ENCODE measurements around the gene PTPN20.

The PTPN20 gene

GRCh38 chr10:47030191-47030703 lies 119.0 kb downstream of the PTPN20 start:
- H3K4me3 ChIP-seq (ENCODE audit: low read depth, low read length): no peak overlapping the region
- DNase-seq (ENCODE audit: low read depth): no peak
- no peak for TF ChIP-seq CTCF (conservative IDR thresholded peaks at IDR 0.05; ENCODE audit: low read depth, low read length)

GRCh38 chr10:47031211-47031900 lies 120.1 kb downstream of the PTPN20 start:
- DNase-seq (ENCODE audit: low read depth): no peak

DNA sequence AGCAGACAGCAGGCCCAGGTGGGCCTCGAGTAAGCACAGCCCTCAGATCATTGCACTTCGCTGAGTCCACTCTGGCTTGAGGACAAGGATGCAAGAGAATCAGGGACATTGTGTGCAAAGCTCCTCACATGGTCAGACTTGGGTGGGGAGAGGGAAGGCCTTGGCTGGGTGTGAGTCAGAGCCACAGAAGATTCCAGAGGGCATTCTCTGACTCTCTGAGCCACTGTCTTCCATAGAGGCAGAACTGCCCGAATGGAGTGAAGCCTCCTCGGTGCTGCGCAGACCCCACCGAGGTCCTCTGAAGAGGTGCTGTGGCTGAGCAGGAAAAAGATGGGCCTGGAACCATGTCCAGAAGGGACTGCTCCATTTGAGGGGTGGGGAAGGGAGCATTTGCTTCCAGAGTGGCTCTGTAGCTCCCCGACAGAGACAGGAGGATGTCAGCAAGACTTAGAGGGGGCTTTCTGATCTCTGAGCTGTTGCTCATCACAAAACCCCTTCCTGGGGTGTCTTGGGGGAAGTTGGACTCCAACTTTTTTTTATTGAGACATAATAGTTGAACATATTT lies 120.8 kb downstream of the PTPN20 start:
- no peak for TF ChIP-seq CTCF (conservative IDR thresholded peaks at IDR 0.05; ENCODE audit: low read depth, low read length)
- peak; percentile 44 for DNase-seq (ENCODE audit: low read depth)
- no peak overlapping the region for H3K4me3 ChIP-seq (ENCODE audit: low read depth, low read length)

More at GRCh38 chr10:47031211-47031900, 120.1 kb downstream of the PTPN20 start:
- H3K4me3 ChIP-seq (ENCODE audit: low read depth, low read length): no peak overlapping the region
- peak; percentile 24 for TF ChIP-seq CTCF (conservative IDR thresholded peaks at IDR 0.05; ENCODE audit: low read depth, low read length)

DNA sequence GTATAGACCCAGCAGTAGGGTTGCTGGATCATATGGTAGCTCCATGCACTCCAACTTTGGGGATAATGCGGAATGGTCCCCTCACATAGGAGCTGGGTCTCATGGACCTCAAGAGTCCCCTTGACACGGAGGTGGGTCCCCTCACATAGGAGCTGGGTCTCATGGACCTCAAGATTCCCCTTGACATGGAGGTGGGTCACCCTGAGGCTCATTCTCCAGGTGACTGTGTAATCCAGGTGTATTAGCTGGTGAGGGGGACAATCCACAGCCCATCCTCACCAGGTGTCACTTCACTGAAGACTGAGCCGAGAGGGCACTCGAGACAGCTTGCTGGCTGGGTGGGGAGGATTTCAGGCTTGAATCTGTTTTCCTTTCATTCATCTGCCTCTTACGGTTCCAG lies 121.9 kb downstream of the PTPN20 start:
- no peak overlapping the region for H3K4me3 ChIP-seq (ENCODE audit: low read depth, low read length)
- no peak for TF ChIP-seq CTCF (conservative IDR thresholded peaks at IDR 0.05; ENCODE audit: low read depth, low read length)
- DNase-seq (ENCODE audit: low read depth): no peak

DNA sequence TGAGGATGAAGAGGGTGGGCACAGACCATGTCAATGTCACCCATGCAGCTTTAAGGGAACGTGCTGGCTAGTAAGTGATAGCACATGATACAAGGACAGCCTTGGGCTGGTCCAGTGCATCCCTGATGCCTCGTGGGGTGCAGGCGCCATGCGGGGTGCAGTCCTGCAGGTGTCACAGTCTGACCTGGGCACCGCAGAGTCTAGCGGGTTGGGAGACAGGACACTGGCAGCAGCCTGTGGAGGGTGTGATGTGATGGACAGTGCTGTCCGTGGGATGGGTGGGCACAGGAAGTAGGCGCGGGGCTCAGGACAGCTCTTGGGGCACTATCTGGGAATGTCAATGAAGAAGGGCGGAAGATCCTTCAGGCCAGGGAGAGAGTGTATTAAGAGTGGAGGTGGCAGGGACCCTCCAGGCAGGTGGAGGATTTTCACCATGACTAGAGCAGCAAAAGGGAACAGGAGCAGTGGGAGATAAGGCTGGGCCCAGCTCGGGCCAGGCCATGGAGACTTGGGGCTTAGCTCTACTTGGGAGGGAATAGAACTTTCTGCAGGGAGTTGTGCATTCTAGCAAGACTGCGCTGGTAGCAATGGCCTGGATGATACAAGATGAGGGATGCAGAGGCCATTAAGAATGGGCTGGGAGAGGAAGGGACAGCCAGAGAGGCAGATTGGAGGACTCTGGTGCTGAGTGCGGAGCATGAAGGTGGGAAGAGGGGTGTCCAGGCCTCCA lies 122.5 kb downstream of the PTPN20 start:
- no peak for DNase-seq (ENCODE audit: low read depth)
- no peak for TF ChIP-seq CTCF (conservative IDR thresholded peaks at IDR 0.05; ENCODE audit: low read depth, low read length)
- H3K4me3 ChIP-seq (ENCODE audit: low read depth, low read length): no peak overlapping the region

- no peak overlapping the region for H3K4me3 ChIP-seq (ENCODE audit: low read depth, low read length)
- no peak for TF ChIP-seq CTCF (conservative IDR thresholded peaks at IDR 0.05; ENCODE audit: low read depth, low read length)
- DNase-seq (ENCODE audit: low read depth): no peak
These were observed 123.3 kb downstream of the PTPN20 start for GRCh38 chr10:47034441-47035051.
